Measurements from ENCODE around the gene GAS2L1.

- TF ChIP-seq CTCF (IDR thresholded peaks at IDR 0.05; ENCODE audit: insufficient read depth, low read length, poor library complexity, severe bottlenecking) (no peak), EZH2phosphoT487 (conservative IDR thresholded peaks at IDR 0.05; ENCODE audit: low read length) (no peak)
Observed at GRCh38 chr22:29290061-29290460, 16.4 kb upstream of the GAS2L1 start.

Measured in SU-DHL-6 (cell line).